ENCODE measurements around the gene FGD3.
"Not testable (repeated sequence)": the region's sequence is repeated elsewhere in the genome, so short reads cannot be mapped to it uniquely, and the experiment has no call there.

The FGD3 gene

DNA sequence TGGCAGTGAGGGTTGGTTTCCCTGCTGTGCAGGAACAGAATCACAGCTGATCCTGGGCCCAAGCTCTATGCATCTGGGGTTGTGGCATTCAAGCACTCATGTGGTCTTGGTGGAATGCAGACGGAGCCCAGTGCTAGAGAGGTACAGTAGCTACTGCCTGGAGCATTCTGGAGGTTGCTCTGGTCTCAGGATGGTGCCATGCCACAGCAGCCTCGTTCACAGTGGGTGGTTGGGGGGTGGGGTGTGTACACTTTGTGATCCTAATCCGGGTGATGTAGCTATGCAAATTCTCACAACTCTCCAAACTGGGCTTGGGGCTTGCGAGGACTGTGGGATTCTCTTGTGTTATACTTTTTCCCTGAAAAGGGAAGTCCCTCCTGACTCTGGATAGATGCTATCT lies 45.2 kb downstream of the FGD3 start:
- TF ChIP-seq, protein P1, sequence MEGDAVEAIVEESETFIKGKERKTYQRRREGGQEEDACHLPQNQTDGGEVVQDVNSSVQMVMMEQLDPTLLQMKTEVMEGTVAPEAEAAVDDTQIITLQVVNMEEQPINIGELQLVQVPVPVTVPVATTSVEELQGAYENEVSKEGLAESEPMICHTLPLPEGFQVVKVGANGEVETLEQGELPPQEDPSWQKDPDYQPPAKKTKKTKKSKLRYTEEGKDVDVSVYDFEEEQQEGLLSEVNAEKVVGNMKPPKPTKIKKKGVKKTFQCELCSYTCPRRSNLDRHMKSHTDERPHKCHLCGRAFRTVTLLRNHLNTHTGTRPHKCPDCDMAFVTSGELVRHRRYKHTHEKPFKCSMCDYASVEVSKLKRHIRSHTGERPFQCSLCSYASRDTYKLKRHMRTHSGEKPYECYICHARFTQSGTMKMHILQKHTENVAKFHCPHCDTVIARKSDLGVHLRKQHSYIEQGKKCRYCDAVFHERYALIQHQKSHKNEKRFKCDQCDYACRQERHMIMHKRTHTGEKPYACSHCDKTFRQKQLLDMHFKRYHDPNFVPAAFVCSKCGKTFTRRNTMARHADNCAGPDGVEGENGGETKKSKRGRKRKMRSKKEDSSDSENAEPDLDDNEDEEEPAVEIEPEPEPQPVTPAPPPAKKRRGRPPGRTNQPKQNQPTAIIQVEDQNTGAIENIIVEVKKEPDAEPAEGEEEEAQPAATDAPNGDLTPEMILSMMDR (IDR thresholded peaks at IDR 0.05; ENCODE audit: borderline replicate concordance, control extremely low read depth, extremely low read depth, insufficient read depth, missing control alignments): no peak
- in situ Hi-C loops (cut with MboI; ENCODE audit: low sequenced_read_pairs, unreplicated experiment): no loop called here
- DNase-seq (ENCODE audit: low spot score): no peak

DNA sequence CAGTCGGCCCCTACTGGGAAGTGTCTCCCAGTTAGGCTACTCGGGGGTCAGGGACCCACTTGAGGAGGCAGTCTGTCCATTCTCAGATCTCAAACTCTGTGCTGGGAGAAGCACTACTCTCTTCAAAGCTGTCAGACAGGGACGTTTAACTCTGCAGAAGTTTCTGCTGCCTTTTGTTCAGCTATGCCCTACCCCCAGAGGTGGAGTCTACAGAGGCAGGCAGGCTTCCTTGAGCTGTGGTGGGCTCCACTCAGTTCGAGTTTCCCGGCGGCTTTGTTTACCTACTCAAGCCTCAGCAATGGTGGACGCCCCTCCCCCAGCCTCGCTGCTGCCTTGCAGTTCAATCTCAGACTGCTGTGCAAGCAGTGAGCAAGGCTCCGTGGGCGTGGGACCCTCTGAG lies 51.5 kb downstream of the FGD3 start:
- in situ Hi-C loops (cut with MboI; ENCODE audit: low sequenced_read_pairs, unreplicated experiment); DNase-seq (ENCODE audit: low spot score): not testable (repeated sequence)

DNA sequence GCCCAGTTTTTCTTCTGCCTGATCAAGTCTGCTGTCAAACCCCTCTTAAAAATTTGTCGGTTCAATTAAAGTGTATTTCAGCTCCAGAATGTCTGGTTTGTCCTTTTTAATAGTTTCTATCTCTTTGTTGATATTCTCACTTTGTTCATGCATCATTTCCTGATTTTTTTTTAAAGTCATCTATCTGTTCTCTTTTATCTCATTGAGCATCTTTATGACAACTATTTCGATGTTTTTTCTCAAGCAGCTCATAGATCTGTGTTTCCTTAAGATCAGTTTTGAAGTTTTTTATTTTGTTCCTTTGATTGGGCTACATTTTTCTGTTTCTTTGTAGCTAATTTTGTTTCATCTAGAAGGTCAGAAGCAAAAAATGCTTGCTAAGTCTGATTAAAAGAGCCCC lies 53.7 kb downstream of the FGD3 start:
- TF ChIP-seq, protein P1 (IDR thresholded peaks at IDR 0.05; ENCODE audit: borderline replicate concordance, control extremely low read depth, extremely low read depth, insufficient read depth, missing control alignments): no peak
- in situ Hi-C loops (cut with MboI; ENCODE audit: low sequenced_read_pairs, unreplicated experiment): no loop called here
- no peak for DNase-seq (ENCODE audit: low spot score)

DNA sequence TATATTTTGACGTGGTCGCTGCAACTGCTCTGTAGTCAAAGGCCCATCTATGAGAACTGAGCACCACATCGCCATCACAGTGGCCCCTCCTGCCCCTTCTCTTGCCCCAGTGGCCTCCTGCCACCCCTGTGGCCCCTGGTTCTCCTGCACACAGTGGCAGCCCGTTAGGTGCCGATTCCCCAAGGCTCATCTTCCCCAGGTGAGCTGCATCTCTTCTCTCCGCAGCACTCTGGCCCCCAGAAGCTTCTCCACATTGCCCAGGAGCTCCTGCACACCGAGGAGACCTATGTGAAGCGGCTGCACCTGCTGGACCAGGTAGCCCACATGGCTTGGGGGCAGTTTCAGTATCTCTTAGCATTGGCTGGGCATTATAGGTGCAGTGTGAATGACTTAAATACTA lies 55.4 kb downstream of the FGD3 start:
- TF ChIP-seq, protein P1 (IDR thresholded peaks at IDR 0.05; ENCODE audit: borderline replicate concordance, control extremely low read depth, extremely low read depth, insufficient read depth, missing control alignments): no peak
- no peak for DNase-seq (ENCODE audit: low spot score)
- in situ Hi-C loops (cut with MboI; ENCODE audit: low sequenced_read_pairs, unreplicated experiment): no loop called here

DNA sequence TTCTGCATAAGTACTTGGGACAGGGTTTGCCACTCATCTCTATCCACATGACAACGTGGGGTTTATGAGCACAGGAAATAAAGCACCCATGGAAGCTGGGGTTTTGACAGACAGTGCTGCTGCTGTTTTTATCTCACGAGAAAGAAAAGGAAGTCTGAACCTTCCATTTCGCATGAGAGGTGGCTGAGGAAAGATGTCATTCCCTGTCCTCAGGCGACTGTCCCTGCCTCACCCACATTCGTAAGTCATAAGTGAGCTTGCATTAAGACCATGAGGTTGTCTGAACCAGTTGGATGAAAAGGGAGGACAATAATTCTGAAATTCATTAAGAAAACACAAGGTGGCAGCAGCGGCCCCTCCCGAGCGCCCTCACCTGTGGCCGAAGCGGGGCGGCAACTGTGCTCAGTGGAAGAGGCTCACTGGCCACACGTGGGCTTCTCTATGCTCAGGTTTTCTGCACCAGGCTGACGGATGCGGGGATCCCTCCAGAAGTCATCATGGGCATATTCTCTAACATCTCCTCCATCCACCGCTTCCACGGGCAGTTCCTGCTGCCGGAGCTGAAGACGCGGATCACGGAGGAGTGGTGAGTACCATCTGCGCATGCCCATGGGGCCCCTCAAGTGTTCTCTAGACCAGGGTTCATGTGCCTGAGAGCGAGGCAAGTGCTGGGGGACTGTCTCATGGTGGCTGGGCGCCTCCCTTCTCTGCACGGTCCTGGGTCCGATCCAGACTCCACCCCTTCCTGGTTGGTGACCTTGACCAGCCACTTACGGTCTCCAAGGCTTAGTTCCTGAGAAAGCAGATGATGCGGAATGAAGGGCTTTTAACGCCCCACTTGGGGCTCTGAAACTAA lies 56.5 kb downstream of the FGD3 start:
- DNase-seq (ENCODE audit: low spot score): peak; percentile 84
- TF ChIP-seq, protein P1 (IDR thresholded peaks at IDR 0.05; ENCODE audit: borderline replicate concordance, control extremely low read depth, extremely low read depth, insufficient read depth, missing control alignments): peak; percentile 52
- in situ Hi-C loops (cut with MboI; ENCODE audit: low sequenced_read_pairs, unreplicated experiment): no loop called here

DNA sequence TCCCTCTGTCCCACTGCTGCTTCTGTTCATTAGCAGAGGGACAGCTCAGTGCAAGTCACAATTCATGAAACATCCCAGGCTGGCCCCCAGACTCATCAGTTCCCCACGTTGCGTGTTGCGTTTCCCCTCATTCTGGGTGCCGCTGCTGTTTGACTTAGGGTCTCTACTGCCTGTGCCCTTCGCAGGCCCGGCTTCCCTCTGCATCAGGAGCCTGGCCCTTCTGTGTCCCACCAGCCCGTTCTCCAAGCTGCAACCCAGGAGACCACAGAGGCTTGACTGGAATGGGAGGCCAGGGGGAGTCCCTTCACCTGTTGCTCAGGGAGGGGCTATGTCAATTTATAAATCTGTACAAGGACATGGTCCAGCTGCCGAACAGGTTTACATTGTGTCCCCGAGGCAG lies 57.2 kb downstream of the FGD3 start:
- TF ChIP-seq, protein P1 (IDR thresholded peaks at IDR 0.05; ENCODE audit: borderline replicate concordance, control extremely low read depth, extremely low read depth, insufficient read depth, missing control alignments): no peak
- DNase-seq (ENCODE audit: low spot score): no peak
- in situ Hi-C loops (cut with MboI; ENCODE audit: low sequenced_read_pairs, unreplicated experiment): no loop called here

DNA sequence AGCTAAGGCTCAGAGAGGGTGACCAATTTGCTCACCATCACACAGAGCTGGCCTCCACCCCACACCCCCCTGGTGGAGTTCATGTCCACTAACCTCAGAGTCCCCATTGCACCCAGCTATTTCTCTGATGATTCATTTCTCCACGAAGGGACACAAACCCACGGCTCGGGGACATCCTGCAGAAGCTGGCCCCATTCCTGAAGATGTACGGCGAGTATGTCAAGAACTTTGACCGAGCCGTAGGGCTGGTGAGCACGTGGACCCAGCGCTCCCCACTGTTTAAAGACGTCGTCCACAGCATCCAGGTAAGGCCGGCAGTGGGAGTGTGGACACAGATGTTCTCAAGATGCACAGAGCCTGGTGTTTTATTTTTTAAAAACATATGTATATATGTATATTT lies 58.6 kb downstream of the FGD3 start:
- no peak for DNase-seq (ENCODE audit: low spot score)
- in situ Hi-C loops (cut with MboI; ENCODE audit: low sequenced_read_pairs, unreplicated experiment): no loop called here
- TF ChIP-seq, protein P1 (IDR thresholded peaks at IDR 0.05; ENCODE audit: borderline replicate concordance, control extremely low read depth, extremely low read depth, insufficient read depth, missing control alignments): no peak

All from GM13976 (cell line).